WTC11 (cell line): ENCODE results near the gene CBFA2T2. TPM values are rescaled to one million over a fixed set of nuclear protein-coding genes. Genes with fewer than 3 reads are reported as not detected.

Experiments
- ATAC-seq: fragments of 200-7000 bp; cut with Tn5 transposase; 2 replicates; pipeline ENCODE4 v1.10.0; 2021; ENCODE audit warnings: mild to moderate bottlenecking, moderate library complexity
- CTCF ChIA-PET: fragments of 300-600 bp; sonication (Branson Sonifier 250); formaldehyde crosslinking; loops from one replicate; lab custom pipeline; 2021; ENCODE audit warnings: antibody characterized with exemption; lab: Charles Lee
- POLR2A ChIA-PET: fragments of 350-600 bp; sonication (Branson Sonifier 250); formaldehyde crosslinking; loops from one replicate; lab custom pipeline; 2021; ENCODE audit warnings: antibody characterized with exemption; lab: Charles Lee
- DNase-seq: peaks from one replicate; pipeline ENCODE4 v3.0.0; 2021; ENCODE audit warnings: low spot score
- H3K27ac Mint-ChIP-seq: 2 replicates; pipeline ENCODE4 v1.8.0; 2021; ENCODE audit warnings: mixed read lengths
- H3K27me3 Mint-ChIP-seq: 2 replicates; pipeline ENCODE4 v1.8.0; 2021; ENCODE audit warnings: low read depth, mild to moderate bottlenecking, moderate library complexity, mixed read lengths
- H3K36me3 Mint-ChIP-seq: 2 replicates; pipeline ENCODE4 v1.8.0; 2021; ENCODE audit warnings: mixed read lengths
- H3K4me1 Mint-ChIP-seq: 2 replicates; pipeline ENCODE4 v1.8.0; 2022; ENCODE audit warnings: mixed read lengths
- H3K4me3 Mint-ChIP-seq: 2 replicates; pipeline ENCODE4 v1.8.0; 2021; ENCODE audit warnings: mild to moderate bottlenecking, moderate library complexity, mixed read lengths
- H3K9me3 Mint-ChIP-seq: 2 replicates; pipeline ENCODE4 v1.8.0; 2021; ENCODE audit warnings: mixed read lengths
- ATF1 ChIP-seq: sonication (generic); formaldehyde crosslinking; IDR thresholded peaks from 2 replicates; pipeline ENCODE4 v1.8.1; 2023; ENCODE audit warnings: mild to moderate bottlenecking, moderate library complexity, missing genetic modification reagents
- GTF2I ChIP-seq: fragments of 250-450 bp; sonication (Bioruptor Pico); conservative IDR thresholded peaks from 2 replicates; pipeline ENCODE4 v1.4.0; 2021; ENCODE audit warnings: mild to moderate bottlenecking
- IRF2 ChIP-seq: sonication (generic); formaldehyde crosslinking; IDR thresholded peaks from 2 replicates; pipeline ENCODE4 v1.8.0; 2022; ENCODE audit warnings: low read depth, missing genetic modification reagents, borderline replicate concordance
- JAZF1 ChIP-seq: fragments of 250-450 bp; sonication (Bioruptor Pico); IDR thresholded peaks from 2 replicates; pipeline ENCODE4 v1.9.0; 2021; ENCODE audit warnings: moderate library complexity, mild to moderate bottlenecking, inconsistent platforms
- KAT7 ChIP-seq: sonication (generic); formaldehyde crosslinking; IDR thresholded peaks from 2 replicates; pipeline ENCODE4 v1.8.1; 2023; ENCODE audit warnings: missing genetic modification reagents, mild to moderate bottlenecking, borderline replicate concordance
- NR2C2 ChIP-seq: sonication (generic); formaldehyde crosslinking; IDR thresholded peaks from 2 replicates; pipeline ENCODE4 v1.8.0; 2022; ENCODE audit warnings: mild to moderate bottlenecking, missing genetic modification reagents
- OVOL2 ChIP-seq: fragments of 250-450 bp; sonication (Bioruptor Pico); IDR thresholded peaks from 2 replicates; pipeline ENCODE4 v1.9.0; 2021; ENCODE audit warnings: mild to moderate bottlenecking, borderline replicate concordance
- PRDM15 ChIP-seq: sonication (generic); formaldehyde crosslinking; IDR thresholded peaks from 2 replicates; pipeline ENCODE4 v1.8.0; 2022; ENCODE audit warnings: missing genetic modification reagents
- USF1 ChIP-seq: sonication (generic); formaldehyde crosslinking; IDR thresholded peaks from 2 replicates; pipeline ENCODE4 v1.8.0; 2022; ENCODE audit warnings: mild to moderate bottlenecking, missing genetic modification reagents
- ZNF232 ChIP-seq: sonication (generic); formaldehyde crosslinking; IDR thresholded peaks from 2 replicates; pipeline ENCODE4 v1.8.0; 2022; ENCODE audit warnings: mild to moderate bottlenecking, missing genetic modification reagents
- ZNF281 ChIP-seq: sonication (generic); formaldehyde crosslinking; IDR thresholded peaks from 2 replicates; pipeline ENCODE4 v1.8.0; 2023; ENCODE audit warnings: mild to moderate bottlenecking, missing genetic modification reagents
- ZNF416 ChIP-seq: fragments of 250-450 bp; sonication (Bioruptor Pico); IDR thresholded peaks from 2 replicates; pipeline ENCODE4 v1.9.0; 2021; ENCODE audit warnings: mild to moderate bottlenecking, inconsistent platforms
- ZSCAN18 ChIP-seq: fragments of 250-450 bp; sonication (Bioruptor Pico); IDR thresholded peaks from 2 replicates; pipeline ENCODE4 v2.1.2; 2022; ENCODE audit warnings: mild to moderate bottlenecking, moderate library complexity
- total RNA-seq: library from RNA; stranded (reverse); gene quantifications from 3 replicates; pipeline ENCODE4 v1.2.3, GENCODE V29; 2021
- TF ChIP-seq, protein P1 (sequence below): sonication (generic); formaldehyde crosslinking; IDR thresholded peaks from 2 replicates; pipeline ENCODE4 v1.8.0; 2023; ENCODE audit warnings: missing genetic modification reagents
- TF ChIP-seq, protein P2 (sequence below): sonication (generic); formaldehyde crosslinking; IDR thresholded peaks from 2 replicates; pipeline ENCODE4 v1.8.1; 2022; ENCODE audit warnings: missing genetic modification reagents, borderline replicate concordance
- TF ChIP-seq, protein P3 (sequence below): sonication (generic); formaldehyde crosslinking; IDR thresholded peaks from 2 replicates; pipeline ENCODE4 v1.8.0; 2022; ENCODE audit warnings: mild to moderate bottlenecking, missing genetic modification reagents

Gene CBFA2T2
- total RNA-seq, 1 experiment from 2014 or later: 22.1 TPM

GRCh38 chr20:33687370-33687915 is 197.5 kb downstream of the CBFA2T2 start:
- TF ChIP-seq IRF2 (CRISPR knock-in tag) (no peak), ATF1 (CRISPR knock-in tag) (no peak), ZNF416 (CRISPR knock-in tag) (no peak), USF1 (no peak), JAZF1 (CRISPR knock-in tag) (no peak), ZNF281 (CRISPR knock-in tag) (no peak)
- TF ChIP-seq, all 79 proteins: peak for 0
- Mint-ChIP-seq H3K27ac (no peak overlapping the region), H3K36me3 (no peaks in the 10 kb centered on the region), H3K27me3 (peaks cover 30% of the 10 kb centered on the region), H3K9me3 (no peaks in the 10 kb centered on the region), H3K4me3 (no peak overlapping the region), H3K4me1 (peaks cover 24% of the 10 kb centered on the region)
- DNase-seq: no peak
- no peak for ATAC-seq
- ChIA-PET POLR2A (no interaction called here), CTCF (interaction anchor here (0.6 to 1.7 kb wide), 7 partner anchors 19 to 215 kb away, joined by 3 to 7 read pairs (median 4); partner anchors contain the start of genes ACTL10 and ZNF341)

DNA sequence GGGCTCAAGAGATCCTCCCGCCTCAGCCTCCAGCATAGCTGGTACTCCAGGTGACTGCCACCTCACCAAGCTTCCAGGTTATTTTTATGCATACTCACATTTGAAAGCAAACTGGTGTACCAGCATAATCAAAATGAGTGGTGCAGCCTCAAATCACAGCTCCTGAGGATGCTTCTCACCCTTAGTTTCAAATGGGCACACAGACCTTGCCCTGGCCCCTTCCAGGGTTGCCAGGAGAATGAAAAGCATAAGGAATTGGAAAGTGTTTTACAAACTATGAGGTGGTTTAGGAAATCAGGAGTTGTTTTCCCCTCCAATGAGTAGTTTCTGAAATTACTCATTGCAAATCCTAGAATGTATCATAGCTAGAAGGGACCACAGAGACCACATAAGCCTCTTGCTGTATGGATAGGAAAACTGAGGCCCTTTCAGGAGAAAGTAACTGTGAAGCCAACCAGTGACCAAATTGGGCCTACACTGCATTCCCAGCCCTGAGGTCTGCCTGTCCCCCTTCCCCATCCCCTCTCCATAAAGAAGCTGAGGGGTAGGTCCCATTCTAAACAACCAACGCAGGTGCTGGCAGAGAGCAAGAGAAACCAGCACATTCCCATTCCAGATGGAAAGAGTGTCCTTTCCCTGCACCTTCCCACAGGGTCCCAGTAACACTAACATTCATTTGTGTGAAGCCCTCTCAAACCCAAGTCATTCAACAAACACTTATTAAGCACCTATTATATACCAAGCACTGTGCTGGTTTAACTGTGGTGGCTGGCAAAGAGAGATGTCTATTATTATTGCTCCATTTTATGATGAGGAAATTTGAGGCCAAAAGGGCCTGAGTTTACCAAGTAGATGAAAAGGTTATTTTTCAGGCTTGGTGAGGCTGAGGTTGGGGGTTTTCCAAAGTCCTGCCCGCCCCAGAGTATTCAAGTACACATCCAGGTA is 198.4 kb downstream of the CBFA2T2 start:
- POLR2A ChIA-PET: no interaction called here
- H3K27me3 Mint-ChIP-seq: peaks cover 30% of the 10 kb centered on the region
- CTCF ChIA-PET: interaction anchor here (1.0 to 1.7 kb wide), 2 partner anchors 20 to 22 kb away, joined by 4 to 7 read pairs; partner anchors contain the start of gene ACTL10
- no peak overlapping the region for H3K4me3 Mint-ChIP-seq
- TF ChIP-seq ZNF232 (CRISPR knock-in tag): no peak
- TF ChIP-seq KAT7: no peak
- no peak for TF ChIP-seq NR2C2 (CRISPR knock-in tag)
- no peak for DNase-seq
- no peaks in the 10 kb centered on the region for H3K9me3 Mint-ChIP-seq
- ATAC-seq: no peak
- peaks cover 25% of the 10 kb centered on the region for H3K4me1 Mint-ChIP-seq
- no peak overlapping the region for H3K27ac Mint-ChIP-seq
- H3K36me3 Mint-ChIP-seq: no peaks in the 10 kb centered on the region

DNA sequence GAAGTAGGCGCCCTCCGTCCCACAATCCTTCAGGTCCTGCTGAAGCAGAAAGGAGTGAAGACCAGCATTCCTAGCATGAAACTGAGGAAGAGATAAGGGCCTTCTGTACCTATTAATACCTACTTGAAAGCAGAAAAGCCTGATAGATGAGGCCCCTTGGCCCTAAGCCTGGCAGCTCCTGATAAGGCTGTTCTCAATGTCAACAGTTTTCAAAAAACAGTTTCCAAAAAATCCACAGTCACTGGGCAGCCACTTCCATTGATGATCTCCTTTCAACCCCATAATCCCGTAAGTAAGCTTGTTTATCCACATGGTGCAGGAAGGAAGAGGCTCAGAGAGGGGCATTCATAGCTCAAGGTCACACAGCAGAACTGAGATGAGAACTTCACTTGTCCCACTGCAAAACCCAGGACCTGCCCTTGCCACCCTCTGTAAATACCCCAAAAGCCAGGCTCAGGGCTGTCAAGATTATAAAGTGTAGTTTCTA is 199.1 kb downstream of the CBFA2T2 start:
- CTCF ChIA-PET: no interaction called here
- TF ChIP-seq, protein P1, sequence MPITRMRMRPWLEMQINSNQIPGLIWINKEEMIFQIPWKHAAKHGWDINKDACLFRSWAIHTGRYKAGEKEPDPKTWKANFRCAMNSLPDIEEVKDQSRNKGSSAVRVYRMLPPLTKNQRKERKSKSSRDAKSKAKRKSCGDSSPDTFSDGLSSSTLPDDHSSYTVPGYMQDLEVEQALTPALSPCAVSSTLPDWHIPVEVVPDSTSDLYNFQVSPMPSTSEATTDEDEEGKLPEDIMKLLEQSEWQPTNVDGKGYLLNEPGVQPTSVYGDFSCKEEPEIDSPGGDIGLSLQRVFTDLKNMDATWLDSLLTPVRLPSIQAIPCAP (CRISPR knock-in tag): no peak
- no peak for TF ChIP-seq PRDM15 (CRISPR knock-in tag)
- TF ChIP-seq GTF2I: no peak
- no peak for TF ChIP-seq ZSCAN18 (CRISPR knock-in tag)
- TF ChIP-seq, protein P2, sequence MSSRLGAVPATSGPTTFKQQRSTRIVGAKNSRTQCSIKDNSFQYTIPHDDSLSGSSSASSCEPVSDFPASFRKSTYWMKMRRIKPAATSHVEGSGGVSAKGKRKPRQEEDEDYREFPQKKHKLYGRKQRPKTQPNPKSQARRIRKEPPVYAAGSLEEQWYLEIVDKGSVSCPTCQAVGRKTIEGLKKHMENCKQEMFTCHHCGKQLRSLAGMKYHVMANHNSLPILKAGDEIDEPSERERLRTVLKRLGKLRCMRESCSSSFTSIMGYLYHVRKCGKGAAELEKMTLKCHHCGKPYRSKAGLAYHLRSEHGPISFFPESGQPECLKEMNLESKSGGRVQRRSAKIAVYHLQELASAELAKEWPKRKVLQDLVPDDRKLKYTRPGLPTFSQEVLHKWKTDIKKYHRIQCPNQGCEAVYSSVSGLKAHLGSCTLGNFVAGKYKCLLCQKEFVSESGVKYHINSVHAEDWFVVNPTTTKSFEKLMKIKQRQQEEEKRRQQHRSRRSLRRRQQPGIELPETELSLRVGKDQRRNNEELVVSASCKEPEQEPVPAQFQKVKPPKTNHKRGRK (CRISPR knock-in tag): no peak
- TF ChIP-seq USF1: no peak
- TF ChIP-seq, protein P3, sequence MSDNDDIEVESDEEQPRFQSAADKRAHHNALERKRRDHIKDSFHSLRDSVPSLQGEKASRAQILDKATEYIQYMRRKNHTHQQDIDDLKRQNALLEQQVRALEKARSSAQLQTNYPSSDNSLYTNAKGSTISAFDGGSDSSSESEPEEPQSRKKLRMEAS (CRISPR knock-in tag): no peak
- no peak for TF ChIP-seq OVOL2

More for the DNA sequence above, 199.1 kb downstream of the CBFA2T2 start:
- no peak overlapping the region for H3K4me3 Mint-ChIP-seq
- H3K9me3 Mint-ChIP-seq: no peaks in the 10 kb centered on the region
- peaks cover 27% of the 10 kb centered on the region for H3K4me1 Mint-ChIP-seq
- ATAC-seq (no peak), DNase-seq (no peak)
- H3K36me3 Mint-ChIP-seq: no peaks in the 10 kb centered on the region
- H3K27me3 Mint-ChIP-seq: peaks cover 30% of the 10 kb centered on the region
- H3K27ac Mint-ChIP-seq: no peak overlapping the region
- POLR2A ChIA-PET: no interaction called here
